Measurements from ENCODE around the gene DGCR2. TPM values are rescaled to one million over a fixed set of nuclear protein-coding genes. Genes with fewer than 3 reads are reported as not detected.
"Not testable (repeated sequence)": the region's sequence is repeated elsewhere in the genome, so short reads cannot be mapped to it uniquely, and the experiment has no call there.

Gene DGCR2
- total and polyA plus RNA-seq, 4 donors = 61.5 to 123 (median 94.6) TPM

GRCh38 chr22:19057999-19058491 is 64.2 kb downstream of the DGCR2 start:
- Histone ChIP-seq H3K27me3 (ENCODE audit: control insufficient read depth, insufficient read depth, low read length) (no peaks in the 10 kb centered on the region), H3K27ac (ENCODE audit: low read depth, low read length) (no peak overlapping the region), H3K9me3 (ENCODE audit: control insufficient read depth, insufficient read depth, low read length) (no peaks in the 10 kb centered on the region), H3K4me3 (ENCODE audit: low read depth, low read length) (no peak overlapping the region), H3K4me1 (ENCODE audit: control insufficient read depth, insufficient read depth, low read length) (peaks cover 10% of the 10 kb centered on the region), H3K36me3 (ENCODE audit: control insufficient read depth, insufficient read depth, low read length) (peaks cover 76% of the 10 kb centered on the region)
- DNase-seq (ENCODE audit: low read depth in 4 of 6, low spot score in 6 of 6) = no peak
- WGBS (ENCODE audit: insufficient coverage) = 90% methylated on average over 4 of the region's 4 CpGs

GRCh38 chr22:19057539-19057938 is 64.7 kb downstream of the DGCR2 start:
- Histone ChIP-seq H3K4me3 (ENCODE audit: low read depth, low read length) (no peak overlapping the region), H3K27me3 (ENCODE audit: control insufficient read depth, insufficient read depth, low read length) (no peaks in the 10 kb centered on the region), H3K36me3 (ENCODE audit: control insufficient read depth, insufficient read depth, low read length) (peaks cover 72% of the 10 kb centered on the region), H3K27ac (ENCODE audit: low read depth, low read length) (no peak overlapping the region), H3K4me1 (ENCODE audit: control insufficient read depth, insufficient read depth, low read length) (peaks cover 5% of the 10 kb centered on the region), H3K9me3 (ENCODE audit: control insufficient read depth, insufficient read depth, low read length) (no peaks in the 10 kb centered on the region)
- 88% methylated on average over 7 of the region's 8 CpGs for WGBS (ENCODE audit: insufficient coverage)
- no peak for DNase-seq (ENCODE audit: low read depth in 4 of 6, low spot score in 6 of 6)

- no peaks in the 10 kb centered on the region for H3K9me3 ChIP-seq (ENCODE audit: control insufficient read depth, insufficient read depth, low read length)
- H3K4me3 ChIP-seq (ENCODE audit: low read depth, low read length) = no peak overlapping the region
- no peak for DNase-seq (ENCODE audit: low read depth in 4 of 6, low spot score in 6 of 6)
- H3K27me3 ChIP-seq (ENCODE audit: control insufficient read depth, insufficient read depth, low read length) = no peaks in the 10 kb centered on the region
- 95% methylated on average over 13 of the region's 13 CpGs for WGBS (ENCODE audit: insufficient coverage)
- H3K36me3 ChIP-seq (ENCODE audit: control insufficient read depth, insufficient read depth, low read length) = peaks cover 69% of the 10 kb centered on the region
- H3K4me1 ChIP-seq (ENCODE audit: control insufficient read depth, insufficient read depth, low read length) = no peaks in the 10 kb centered on the region
- no peak overlapping the region for H3K27ac ChIP-seq (ENCODE audit: low read depth, low read length)
These were observed 65.2 kb downstream of the DGCR2 start for GRCh38 chr22:19056951-19057401.

GRCh38 chr22:19055801-19056200 is 66.4 kb downstream of the DGCR2 start:
- no peaks in the 10 kb centered on the region for H3K9me3 ChIP-seq (ENCODE audit: control insufficient read depth, insufficient read depth, low read length)
- H3K4me1 ChIP-seq (ENCODE audit: control insufficient read depth, insufficient read depth, low read length) = no peaks in the 10 kb centered on the region
- H3K4me3 ChIP-seq (ENCODE audit: low read depth, low read length) = no peak overlapping the region
- 92% methylated on average over 14 of the region's 17 CpGs for WGBS (ENCODE audit: insufficient coverage)
- H3K27ac ChIP-seq (ENCODE audit: low read depth, low read length) = no peak overlapping the region
- no peak for DNase-seq (ENCODE audit: low read depth in 4 of 6, low spot score in 6 of 6)
- H3K27me3 ChIP-seq (ENCODE audit: control insufficient read depth, insufficient read depth, low read length) = no peaks in the 10 kb centered on the region
- peaks cover 61% of the 10 kb centered on the region for H3K36me3 ChIP-seq (ENCODE audit: control insufficient read depth, insufficient read depth, low read length)

- no peak for DNase-seq (ENCODE audit: low read depth in 4 of 6, low spot score in 6 of 6)
- Histone ChIP-seq H3K4me1 (ENCODE audit: control insufficient read depth, insufficient read depth, low read length) (no peaks in the 10 kb centered on the region), H3K27me3 (ENCODE audit: control insufficient read depth, insufficient read depth, low read length) (no peaks in the 10 kb centered on the region), H3K4me3 (ENCODE audit: low read depth, low read length) (no peak overlapping the region), H3K27ac (ENCODE audit: low read depth, low read length) (no peak overlapping the region), H3K36me3 (ENCODE audit: control insufficient read depth, insufficient read depth, low read length) (peaks cover 48% of the 10 kb centered on the region), H3K9me3 (ENCODE audit: control insufficient read depth, insufficient read depth, low read length) (no peaks in the 10 kb centered on the region)
- 100% methylated on average over 3 of the region's 4 CpGs for WGBS (ENCODE audit: insufficient coverage)
These were observed 69.2 kb downstream of the DGCR2 start for GRCh38 chr22:19052941-19053541.

DNA sequence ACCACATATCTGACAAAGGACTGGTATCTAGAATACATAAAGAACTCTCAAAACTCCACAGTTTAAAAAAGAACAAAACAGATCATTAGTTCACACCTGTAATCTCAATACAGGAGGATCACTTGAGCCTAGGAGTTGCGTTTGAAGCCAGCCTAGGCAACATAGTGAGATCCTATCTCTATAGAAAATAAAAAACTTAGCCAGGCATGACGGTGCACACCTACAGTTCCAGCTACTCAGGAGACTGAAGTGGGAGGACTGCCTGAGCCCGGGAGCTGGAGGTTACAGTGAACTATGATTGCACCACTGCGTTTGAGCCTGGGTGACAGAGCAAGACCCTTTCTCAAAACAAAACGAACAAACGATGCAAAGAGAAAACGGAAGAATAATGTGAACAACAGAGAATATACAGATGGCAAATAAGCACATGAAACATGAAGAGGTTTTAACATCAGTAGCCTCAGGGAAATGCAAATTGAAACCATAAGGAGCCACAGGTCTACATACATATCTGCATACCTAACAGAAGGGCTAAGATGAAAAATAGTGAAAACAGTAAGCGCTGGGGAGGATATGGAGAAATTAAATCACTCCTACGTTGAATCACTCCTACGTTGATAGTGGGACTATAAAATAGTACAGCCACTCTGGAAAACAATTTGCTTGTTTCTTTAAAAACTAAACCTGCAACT is 70.7 kb downstream of the DGCR2 start:
- WGBS (ENCODE audit: insufficient coverage) = 85% methylated on average over 2 of the region's 10 CpGs
- Histone ChIP-seq H3K4me1 (ENCODE audit: control insufficient read depth, insufficient read depth, low read length) (no peaks in the 10 kb centered on the region), H3K4me3 (ENCODE audit: low read depth, low read length) (no peak overlapping the region), H3K36me3 (ENCODE audit: control insufficient read depth, insufficient read depth, low read length) (peaks cover 48% of the 10 kb centered on the region), H3K27me3 (ENCODE audit: control insufficient read depth, insufficient read depth, low read length) (no peaks in the 10 kb centered on the region), H3K27ac (ENCODE audit: low read depth, low read length) (no peak overlapping the region), H3K9me3 (ENCODE audit: control insufficient read depth, insufficient read depth, low read length) (no peaks in the 10 kb centered on the region)
- DNase-seq (ENCODE audit: low read depth in 4 of 6, low spot score in 6 of 6) = peak in 1 of 6 donors; percentile 19

DNA sequence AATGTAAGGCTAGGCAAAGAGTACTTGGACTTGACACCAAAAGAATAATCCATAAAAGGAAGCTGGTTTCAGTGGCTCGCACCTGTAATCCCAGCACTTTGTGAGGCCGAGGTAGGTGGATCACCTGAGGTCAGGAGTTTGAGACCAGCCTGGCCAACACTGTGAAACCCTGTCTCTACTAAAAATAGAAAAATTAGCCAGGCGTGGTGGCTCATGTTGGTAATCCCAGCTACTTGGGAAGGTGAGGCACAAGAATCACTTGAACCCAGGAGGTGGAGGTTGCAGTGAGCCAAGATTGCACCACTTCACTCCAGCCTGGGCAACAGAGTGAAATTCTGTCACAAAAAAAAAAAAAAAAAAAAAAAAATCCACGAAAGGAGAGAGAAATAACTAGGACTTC is 71.4 kb downstream of the DGCR2 start:
- not testable (repeated sequence) for H3K27ac ChIP-seq (ENCODE audit: low read depth, low read length); H3K4me3 ChIP-seq (ENCODE audit: low read depth, low read length); H3K4me1 ChIP-seq (ENCODE audit: control insufficient read depth, insufficient read depth, low read length); H3K9me3 ChIP-seq (ENCODE audit: control insufficient read depth, insufficient read depth, low read length); DNase-seq (ENCODE audit: low read depth in 4 of 6, low spot score in 6 of 6); H3K27me3 ChIP-seq (ENCODE audit: control insufficient read depth, insufficient read depth, low read length)
- WGBS (ENCODE audit: insufficient coverage) = 100% methylated on average over 2 of the region's 4 CpGs
- peaks cover 44% of the 10 kb centered on the region for H3K36me3 ChIP-seq (ENCODE audit: control insufficient read depth, insufficient read depth, low read length)

DNA sequence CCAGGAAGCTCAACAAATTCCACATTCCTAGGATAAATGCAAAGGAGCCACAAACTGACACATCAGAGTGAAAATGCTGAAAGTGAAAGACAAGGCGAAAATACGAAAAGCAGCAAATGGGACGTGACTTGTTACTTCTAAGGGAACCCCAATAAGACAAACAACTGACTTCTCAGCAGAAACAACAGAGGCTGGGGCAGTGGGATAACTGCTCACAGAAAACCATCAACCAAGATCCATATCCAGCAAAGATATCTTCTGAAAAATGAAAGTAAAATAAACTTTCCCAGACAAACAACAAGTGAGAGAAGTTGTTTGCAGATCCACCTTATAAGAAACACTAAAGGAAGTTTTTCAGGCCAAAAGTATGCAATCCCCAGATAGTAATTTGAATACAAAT is 72.1 kb downstream of the DGCR2 start:
- Histone ChIP-seq H3K27me3 (ENCODE audit: control insufficient read depth, insufficient read depth, low read length) (no peaks in the 10 kb centered on the region), H3K9me3 (ENCODE audit: control insufficient read depth, insufficient read depth, low read length) (no peaks in the 10 kb centered on the region), H3K36me3 (ENCODE audit: control insufficient read depth, insufficient read depth, low read length) (peaks cover 46% of the 10 kb centered on the region), H3K4me1 (ENCODE audit: control insufficient read depth, insufficient read depth, low read length) (no peaks in the 10 kb centered on the region), H3K27ac (ENCODE audit: low read depth, low read length) (no peak overlapping the region), H3K4me3 (ENCODE audit: low read depth, low read length) (no peak overlapping the region)
- 93% methylated on average over 3 of the region's 3 CpGs for WGBS (ENCODE audit: insufficient coverage)
- DNase-seq (ENCODE audit: low read depth in 4 of 6, low spot score in 6 of 6) = no peak

GRCh38 chr22:19048531-19048930 is 73.7 kb downstream of the DGCR2 start:
- Histone ChIP-seq H3K27me3 (ENCODE audit: control insufficient read depth, insufficient read depth, low read length) (no peaks in the 10 kb centered on the region), H3K36me3 (ENCODE audit: control insufficient read depth, insufficient read depth, low read length) (peaks cover 57% of the 10 kb centered on the region), H3K4me1 (ENCODE audit: control insufficient read depth, insufficient read depth, low read length) (no peaks in the 10 kb centered on the region), H3K9me3 (ENCODE audit: control insufficient read depth, insufficient read depth, low read length) (no peaks in the 10 kb centered on the region), H3K27ac (ENCODE audit: low read depth, low read length) (no peak overlapping the region), H3K4me3 (ENCODE audit: low read depth, low read length) (no peak overlapping the region)
- DNase-seq (ENCODE audit: low read depth in 4 of 6, low spot score in 6 of 6) = no peak
- 98% methylated on average over 5 of the region's 5 CpGs for WGBS (ENCODE audit: insufficient coverage)

- no peak overlapping the region for H3K27ac ChIP-seq (ENCODE audit: low read depth, low read length)
- 98% methylated on average over 11 of the region's 11 CpGs for WGBS (ENCODE audit: insufficient coverage)
- no peaks in the 10 kb centered on the region for H3K27me3 ChIP-seq (ENCODE audit: control insufficient read depth, insufficient read depth, low read length)
- DNase-seq (ENCODE audit: low read depth in 4 of 6, low spot score in 6 of 6) = no peak
- H3K4me1 ChIP-seq (ENCODE audit: control insufficient read depth, insufficient read depth, low read length) = no peaks in the 10 kb centered on the region
- H3K9me3 ChIP-seq (ENCODE audit: control insufficient read depth, insufficient read depth, low read length) = no peaks in the 10 kb centered on the region
- peaks cover 60% of the 10 kb centered on the region for H3K36me3 ChIP-seq (ENCODE audit: control insufficient read depth, insufficient read depth, low read length)
- H3K4me3 ChIP-seq (ENCODE audit: low read depth, low read length) = no peak overlapping the region
These were observed 74.2 kb downstream of the DGCR2 start for GRCh38 chr22:19047993-19048392.
